Adipose tissue (tissue), 3 donors: Measurements from ENCODE around the gene SDHA. TPM values are rescaled to one million over a fixed set of nuclear protein-coding genes. Genes with fewer than 3 reads are reported as not detected.

Experiments
- H3K27ac ChIP-seq: one replicate; pipeline ENCODE4 v1.5.1; 2013; ENCODE audit warnings: low read depth, low read length
- WGBS, 3 donors: extraction: QIAGEN DNeasy Blood & Tissue Kit; methylation state at CpG; one replicate each; pipeline ENCODE4 v1.1.7; 2013; 5-methylcytosine and 5-hydroxymethylcytosine counted together
- polyA plus RNA-seq, 3 donors: library from polyadenylated mRNA; stranded (reverse); fragments of 200-250 nt; gene quantifications; one replicate each; pipeline ENCODE4 v1.2.3, GENCODE V29; 2013
- donor health status: healthy with polysubstance abuse.
- donor health status: Bipolar disorder and iron deficiency.
- donor health status: healthy.

The SDHA gene
- polyA plus RNA-seq, 3 donors, result 64.9 to 146 (median 108) TPM

- 89 to 91% (median 90%) methylated on average over 9 of the region's 9 CpGs for WGBS, 3 donors
- H3K27ac ChIP-seq, result no peak overlapping the region
Measured at GRCh38 chr5:305050-305449, 86.9 kb downstream of the SDHA start.

GRCh38 chr5:305459-305858, 87.3 kb downstream of the SDHA start:
- H3K27ac ChIP-seq, result no peak overlapping the region
- WGBS, 3 donors, result 88 to 96% (median 95%) methylated on average over 14 of the region's 14 CpGs

- H3K27ac ChIP-seq, result no peak overlapping the region
- WGBS, 3 donors, result 94 to 96% (median 95%) methylated on average over 28 of the region's 28 CpGs
Measured at GRCh38 chr5:306011-306805, 88.1 kb downstream of the SDHA start.

Other genes with a start within 250 kb of the SDHA start
- under 1 TPM; 0.04 to 0.45 (median 0.15) TPM for gene PLEKHG4B, start 126.2 kb upstream of the SDHA start, polyA plus RNA-seq
- not detected for gene LRRC14B, start 26.8 kb upstream of the SDHA start, polyA plus RNA-seq
- 1 to 10 TPM; 1.7 to 4.3 (median 2.4) TPM for gene CCDC127, start 167 bp upstream of the SDHA start, polyA plus RNA-seq
- 100 to 1,000 TPM in 1 of 3 donors, 10 to 100 TPM in 2; 71.2 to 104 (median 95.4) TPM for gene PDCD6, start 53.3 kb downstream of the SDHA start, polyA plus RNA-seq
- gene AHRR, start 103.4 kb downstream of the SDHA start, polyA plus RNA-seq, result 1 to 10 TPM in 1 of 3 donors, under 1 TPM in 2; 0.11 to 1.5 (median 0.28) TPM
- gene EXOC3, start 224.9 kb downstream of the SDHA start, polyA plus RNA-seq, result 10 to 100 TPM; 32.4 to 40.8 (median 32.5) TPM